Panc1 (cell line): ENCODE data around the gene TUBB8. TPM values are rescaled to one million over a fixed set of nuclear protein-coding genes. Genes with fewer than 3 reads are reported as not detected.

Source experiments
- ATAC-seq: fragments of 200-7000 bp; cut with Tn5 transposase; 2 replicates; pipeline ENCODE4 v1.9.1; 2020; ENCODE audit warnings: mild to moderate bottlenecking, moderate library complexity
- BruUV-seq: library from RNA; stranded (reverse); fragments of 400-500 nt; replicated peaks from 2 replicates; lab custom pipeline; 2021; lab: Mats Ljungman, UMichigan
- CTCF ChIA-PET: fragments of 300-600 bp; sonication (Branson Sonifier 250); formaldehyde crosslinking; loops from one replicate; lab custom pipeline; 2022; ENCODE audit warnings: antibody characterized with exemption; lab: Charles Lee
- POLR2A ChIA-PET: fragments of 300-600 bp; sonication (Branson Sonifier 250); formaldehyde crosslinking; loops from one replicate; lab custom pipeline; 2022; ENCODE audit warnings: antibody characterized with exemption; lab: Charles Lee
- DNase-seq: peaks from one replicate; pipeline ENCODE4 v3.0.0-alpha.2; 2010; ENCODE audit warnings: low read depth, low spot score
- H3K27ac ChIP-seq: 2 replicates; pipeline ENCODE4 v1.5.1; 2011; ENCODE audit warnings: mild to moderate bottlenecking, low read length, inconsistent platforms
- H3K27me3 ChIP-seq: fragments of 200-500 bp; sonication (Bioruptor generic); 2 replicates; pipeline ENCODE4 v1.6.0; 2014; ENCODE audit warnings: low read length, inconsistent platforms; ENCODE audit not compliant: control insufficient read depth, insufficient read depth
- H3K36me3 ChIP-seq: fragments of 200-500 bp; sonication (Bioruptor generic); 2 replicates; pipeline ENCODE4 v1.5.1; 2014; ENCODE audit warnings: inconsistent platforms, mild to moderate bottlenecking, low read length, moderate library complexity; ENCODE audit not compliant: control insufficient read depth, insufficient read depth
- H3K4me1 ChIP-seq: 2 replicates; pipeline ENCODE4 v1.5.1; 2011; ENCODE audit warnings: inconsistent platforms, mild to moderate bottlenecking, low read length, moderate library complexity; ENCODE audit not compliant: control insufficient read depth, insufficient read depth
- H3K4me3 ChIP-seq, 2 experiments: 2 replicates each; pipeline ENCODE4 v1.5.1; 2011 to 2012; ENCODE audit warnings: low read depth in 2 of 2, low read length in 2 of 2, mild to moderate bottlenecking in 2 of 2, inconsistent platforms in 1 of 2, moderate library complexity in 1 of 2
- H3K9me3 ChIP-seq: fragments of 200-500 bp; sonication (Bioruptor generic); 2 replicates; pipeline ENCODE4 v1.5.1; 2014; ENCODE audit warnings: low read depth, mild to moderate bottlenecking, inconsistent platforms, low read length, moderate library complexity; ENCODE audit not compliant: control insufficient read depth, insufficient read depth
- POLR2AphosphoS5 ChIP-seq: IDR thresholded peaks from 2 replicates; pipeline ENCODE4 v1.6.1; 2012; ENCODE audit warnings: mild to moderate bottlenecking, low read depth, low read length, moderate library complexity
- REST ChIP-seq, 2 experiments: IDR thresholded peaks; 2 replicates each; pipeline ENCODE4 v1.6.1; 2011 to 2012; ENCODE audit warnings: low read depth in 2 of 2, control low read depth in 1 of 2, low read length in 1 of 2, mild to moderate bottlenecking in 1 of 2, moderate library complexity in 1 of 2; ENCODE audit not compliant: insufficient read depth in 1 of 2
- SIN3A ChIP-seq: IDR thresholded peaks from 2 replicates; pipeline ENCODE4 v1.6.1; 2012; ENCODE audit warnings: low read depth, mild to moderate bottlenecking, low read length, moderate library complexity, borderline replicate concordance; ENCODE audit not compliant: insufficient read depth
- TCF7L2 ChIP-seq: IDR thresholded peaks from 2 replicates; pipeline ENCODE4 v1.6.1; 2011; ENCODE audit warnings: mild to moderate bottlenecking, low read depth, low read length, inconsistent platforms
- in situ Hi-C: cut with HindIII; loops from 2 replicates; pipeline ENCODE4 v1.10.0; 2016; ENCODE audit warnings: low sequenced_read_pairs, low pct_unique_long_range_greater_than_20kb
- intact Hi-C: fragments of 100-400 bp; cut with micrococcal nuclease; formaldehyde crosslinking; loops from one replicate; pipeline ENCODE4 v1.10.0; 2022; ENCODE audit not compliant: unreplicated experiment
- total RNA-seq: library from RNA; stranded (reverse); gene quantifications from one replicate; pipeline ENCODE4 v1.2.1, GENCODE V29; 2021; ENCODE audit not compliant: unreplicated experiment
- TF ChIP-seq, protein P1 (sequence below): fragments of 450-650 bp; IDR thresholded peaks from 2 replicates; pipeline ENCODE4 v1.5.1; 2017; ENCODE audit warnings: mild to moderate bottlenecking

Gene TUBB8
- total RNA-seq, 1 experiment from 2014 or later, result 0.08 TPM

DNA sequence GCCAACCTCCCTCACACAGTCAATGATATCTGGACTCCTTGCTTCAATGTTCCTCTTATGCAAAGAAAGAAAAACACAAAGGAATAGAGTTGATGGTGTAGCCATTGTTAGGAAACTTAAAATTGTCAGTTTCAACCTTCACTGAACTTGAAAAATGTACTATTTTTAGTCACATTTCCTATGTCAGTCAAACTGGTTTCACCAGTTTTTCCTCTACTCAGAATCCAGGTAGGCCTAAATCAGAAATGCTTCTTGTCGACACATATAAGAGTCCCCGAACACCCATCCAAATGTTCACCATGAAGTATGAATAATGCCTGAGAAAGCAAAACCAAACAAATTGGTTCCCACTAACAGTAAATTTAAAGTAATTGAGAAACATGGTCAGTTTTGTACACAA lies 43.8 kb upstream of the TUBB8 start:
- no peaks in the 10 kb centered on the region for H3K9me3 ChIP-seq
- intact Hi-C loops, result no loop called here
- H3K4me3 ChIP-seq, result no peak overlapping the region
- TF ChIP-seq, protein P1, sequence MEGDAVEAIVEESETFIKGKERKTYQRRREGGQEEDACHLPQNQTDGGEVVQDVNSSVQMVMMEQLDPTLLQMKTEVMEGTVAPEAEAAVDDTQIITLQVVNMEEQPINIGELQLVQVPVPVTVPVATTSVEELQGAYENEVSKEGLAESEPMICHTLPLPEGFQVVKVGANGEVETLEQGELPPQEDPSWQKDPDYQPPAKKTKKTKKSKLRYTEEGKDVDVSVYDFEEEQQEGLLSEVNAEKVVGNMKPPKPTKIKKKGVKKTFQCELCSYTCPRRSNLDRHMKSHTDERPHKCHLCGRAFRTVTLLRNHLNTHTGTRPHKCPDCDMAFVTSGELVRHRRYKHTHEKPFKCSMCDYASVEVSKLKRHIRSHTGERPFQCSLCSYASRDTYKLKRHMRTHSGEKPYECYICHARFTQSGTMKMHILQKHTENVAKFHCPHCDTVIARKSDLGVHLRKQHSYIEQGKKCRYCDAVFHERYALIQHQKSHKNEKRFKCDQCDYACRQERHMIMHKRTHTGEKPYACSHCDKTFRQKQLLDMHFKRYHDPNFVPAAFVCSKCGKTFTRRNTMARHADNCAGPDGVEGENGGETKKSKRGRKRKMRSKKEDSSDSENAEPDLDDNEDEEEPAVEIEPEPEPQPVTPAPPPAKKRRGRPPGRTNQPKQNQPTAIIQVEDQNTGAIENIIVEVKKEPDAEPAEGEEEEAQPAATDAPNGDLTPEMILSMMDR, result no peak
- TF ChIP-seq SIN3A (no peak), TCF7L2 (no peak), REST (IDR thresholded peaks at IDR 0.05; ENCODE audit: insufficient read depth in 1 of 2, low read depth in 2 of 2, low read length in 1 of 2) (no peak), POLR2AphosphoS5 (no peak)
- no peak for DNase-seq
- in situ Hi-C loops, result no loop called here
- H3K36me3 ChIP-seq, result no peaks in the 10 kb centered on the region
- ChIA-PET POLR2A (no interaction called here), CTCF (no interaction called here)
- H3K27ac ChIP-seq, result no peak overlapping the region
- no peaks in the 10 kb centered on the region for H3K4me1 ChIP-seq
- ATAC-seq, result no peak
- no peaks in the 10 kb centered on the region for H3K27me3 ChIP-seq
- BruUV-seq, result no TSS peak

GRCh38 chr10:92153-92552 lies 43.1 kb upstream of the TUBB8 start:
- intact Hi-C loops (no loop called here), in situ Hi-C loops (no loop called here)
- Histone ChIP-seq H3K36me3 (no peaks in the 10 kb centered on the region), H3K9me3 (no peaks in the 10 kb centered on the region), H3K27me3 (no peaks in the 10 kb centered on the region), H3K27ac (no peak overlapping the region), H3K4me3 (no peak overlapping the region), H3K4me1 (no peaks in the 10 kb centered on the region)
- no peak for ATAC-seq
- no TSS peak for BruUV-seq
- POLR2A ChIA-PET, result no interaction called here
- DNase-seq, result no peak
- no peak for TF ChIP-seq REST (IDR thresholded peaks at IDR 0.05; ENCODE audit: insufficient read depth in 1 of 2, low read depth in 2 of 2, low read length in 1 of 2)
- TF ChIP-seq, protein P1, result no peak
- no peak for TF ChIP-seq POLR2AphosphoS5
- TF ChIP-seq TCF7L2, result no peak
- no peak for TF ChIP-seq SIN3A
- CTCF ChIA-PET, result no interaction called here
